Hindlimb muscle (tissue), 1 donor: ENCODE results near the gene CSTA. TPM values are rescaled to one million over a fixed set of nuclear protein-coding genes. Genes with fewer than 3 reads are reported as not detected.

Experiments used
- DNase-seq: peaks from one replicate; pipeline ENCODE4 v3.0.0-alpha.2; 2013
- polyA plus RNA-seq: library from polyadenylated mRNA; unstranded; fragments of 120-200 nt; gene quantifications from one replicate; pipeline ENCODE4 v1.2.1, GENCODE V29; 2013; ENCODE audit not compliant: insufficient read length

CSTA gene
- polyA plus RNA-seq = 0.80 TPM

DNA sequence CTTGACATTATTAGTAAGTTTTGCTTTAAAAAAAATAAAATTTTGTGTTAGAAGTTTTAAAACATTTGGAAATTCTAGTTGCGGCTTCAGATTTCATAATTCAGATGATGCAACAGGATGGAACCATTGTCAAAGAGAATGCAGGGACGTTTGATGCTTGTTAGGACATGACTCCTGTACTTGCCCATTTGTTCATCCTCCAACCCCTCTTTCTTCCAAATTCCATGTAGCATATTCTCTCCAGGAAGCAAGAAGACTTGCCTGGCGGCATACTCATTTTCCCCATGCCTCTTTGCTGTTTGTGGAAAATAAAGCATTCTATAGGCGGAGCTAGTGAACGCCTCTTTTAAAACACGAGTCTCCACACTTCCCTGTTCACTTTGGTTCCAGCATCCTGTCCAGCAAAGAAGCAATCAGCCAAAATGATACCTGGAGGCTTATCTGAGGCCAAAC is at the start of gene CSTA:
Gene CSTA (plus strand): TSS at position 378 of the 453 bp plus-strand sequence. CDS start 45 bp downstream, at position 423.
- no peak for DNase-seq

GRCh38 chr3:122281891-122282290 is 43.2 kb upstream of the CSTA start:
- no peak for DNase-seq

- DNase-seq = no peak
These were observed 41.1 kb upstream of the CSTA start for GRCh38 chr3:122283796-122284445.

- DNase-seq = no peak
These were observed 40.6 kb upstream of the CSTA start for GRCh38 chr3:122284486-122284885.

- no peak for DNase-seq
These were observed 30.7 kb upstream of the CSTA start for GRCh38 chr3:122294359-122294758.

- DNase-seq = peak; percentile 8
These were observed 29.6 kb upstream of the CSTA start for GRCh38 chr3:122295266-122296062.

GRCh38 chr3:122298239-122298638 is 26.8 kb upstream of the CSTA start:
- no peak for DNase-seq

DNA sequence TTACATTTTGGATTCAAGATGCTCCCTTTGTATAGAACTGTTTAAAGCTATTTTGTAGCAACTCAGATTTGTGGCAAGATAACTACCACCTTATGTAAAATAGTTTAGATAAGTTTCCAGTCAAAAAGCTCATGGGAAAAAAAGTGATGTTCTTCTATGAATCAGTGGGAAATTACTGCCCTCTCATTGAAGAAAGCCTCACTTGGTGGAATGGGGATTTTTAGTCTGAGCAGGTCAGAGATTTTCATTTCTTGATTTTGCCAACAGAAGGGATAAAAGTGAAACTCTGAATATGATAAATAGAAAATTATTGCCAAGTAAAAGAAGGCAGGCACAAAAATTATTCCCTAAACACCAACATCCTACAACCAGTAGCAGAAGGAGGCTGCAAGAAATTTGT is 25.8 kb upstream of the CSTA start:
- DNase-seq = no peak

DNA sequence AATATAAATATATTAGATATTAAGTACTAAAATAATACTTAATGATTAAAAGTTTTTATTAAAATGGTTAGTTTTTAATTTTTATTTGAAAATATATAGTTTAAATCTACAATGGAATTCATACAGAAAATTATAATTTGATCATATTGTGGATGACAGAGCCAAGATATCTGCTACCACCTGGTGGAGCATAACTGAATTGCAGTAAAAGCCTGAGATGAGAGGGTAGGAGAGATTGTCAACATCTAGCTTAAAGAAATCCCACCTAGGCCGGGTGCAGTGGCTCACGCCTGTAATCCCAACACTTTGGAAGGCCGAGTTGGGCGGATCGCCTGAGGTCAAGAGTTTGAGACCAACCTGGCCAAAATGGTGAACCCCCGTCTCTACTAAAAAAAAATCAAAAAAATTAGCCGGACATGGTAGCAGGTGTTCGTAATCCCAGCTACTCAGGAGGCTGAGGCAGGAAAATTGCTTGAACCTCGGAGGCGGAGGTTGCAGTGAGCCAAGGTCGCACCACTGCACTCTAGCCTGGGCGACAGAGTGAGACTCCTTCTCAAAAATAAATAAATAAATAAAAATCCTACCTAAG is 25.1 kb upstream of the CSTA start:
- DNase-seq = no peak

- no peak for DNase-seq
These were observed 24.0 kb upstream of the CSTA start for GRCh38 chr3:122301063-122301462.

DNA sequence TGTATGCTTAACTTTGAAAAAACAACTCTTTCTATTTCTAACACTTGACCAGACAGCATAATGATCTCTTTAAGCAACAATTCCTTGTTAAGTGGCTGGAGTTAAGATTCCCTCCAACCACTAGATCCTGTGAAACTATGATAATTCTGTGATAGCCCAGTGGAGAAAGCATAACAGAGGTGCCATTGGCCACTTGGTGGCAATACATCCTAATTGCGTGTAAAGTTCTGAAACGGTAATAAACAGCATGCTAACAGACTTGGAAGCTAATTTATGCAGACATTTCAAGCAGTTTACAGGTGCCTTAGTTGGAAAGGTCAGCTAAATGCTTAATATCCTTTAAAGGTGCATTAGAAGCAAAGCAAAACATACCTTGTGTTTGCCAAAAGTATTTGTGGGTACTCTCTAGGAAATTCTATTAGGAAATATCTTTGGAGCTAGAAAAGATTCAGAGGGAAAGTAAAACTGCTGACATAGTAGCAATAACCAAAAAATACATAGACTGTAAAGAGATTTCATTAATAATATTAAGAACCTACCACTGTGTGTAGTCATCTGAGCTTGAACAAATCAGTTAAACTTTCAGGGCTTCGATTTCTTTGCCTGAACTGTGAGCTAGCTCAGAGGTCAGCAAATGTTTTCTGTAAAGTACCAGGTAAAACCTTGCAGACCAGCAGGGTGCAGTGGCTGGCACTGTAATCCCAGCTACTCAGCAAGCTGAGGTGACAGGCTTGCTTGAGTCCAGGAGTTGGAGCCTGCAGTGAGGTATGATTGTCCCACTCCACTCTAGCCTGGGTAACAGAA is 19.0 kb upstream of the CSTA start:
- DNase-seq = no peak

DNA sequence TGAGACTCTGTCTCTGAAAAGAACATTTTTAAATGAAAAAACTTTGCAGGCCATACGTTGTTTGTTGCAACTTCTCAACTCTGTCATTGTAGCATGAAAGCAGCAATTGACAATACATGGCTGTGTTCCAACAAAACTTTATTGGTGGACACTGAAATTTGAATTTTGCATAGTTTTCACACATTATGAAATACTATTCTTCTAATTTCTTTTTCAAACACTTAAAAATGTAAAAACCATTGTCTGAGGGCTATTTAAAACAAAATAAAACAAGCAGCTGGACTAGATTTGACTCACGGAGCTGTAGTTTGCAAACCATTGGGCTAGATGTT is 18.5 kb upstream of the CSTA start:
- DNase-seq = no peak

DNA sequence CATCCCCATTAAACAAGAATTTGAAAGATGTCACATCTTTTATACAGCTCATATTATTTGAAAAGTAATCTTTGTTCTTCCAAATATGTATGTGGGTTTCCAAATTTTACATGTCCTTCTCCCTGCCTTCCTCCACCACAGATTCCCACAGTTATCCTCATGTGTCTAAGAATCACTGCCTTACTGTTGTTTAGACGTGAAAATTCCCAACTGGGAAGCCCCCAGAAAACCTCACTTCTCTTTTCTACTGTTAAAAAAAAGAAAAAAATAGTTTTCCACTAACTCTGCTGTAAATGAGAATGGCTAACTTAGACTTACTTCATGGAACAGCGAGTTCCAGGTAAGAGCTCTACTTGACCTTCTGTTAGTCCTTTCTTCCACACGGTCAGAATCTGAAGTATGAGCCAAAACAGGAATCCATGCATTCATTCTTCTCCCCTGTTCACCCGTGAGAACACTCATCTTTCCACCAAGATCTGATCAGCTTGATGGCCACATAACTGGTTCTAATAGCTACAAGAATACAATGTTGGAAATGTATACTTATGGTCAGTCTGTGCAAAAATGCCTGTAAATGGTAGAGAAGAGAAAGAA is 17.9 kb upstream of the CSTA start:
- no peak for DNase-seq

DNA sequence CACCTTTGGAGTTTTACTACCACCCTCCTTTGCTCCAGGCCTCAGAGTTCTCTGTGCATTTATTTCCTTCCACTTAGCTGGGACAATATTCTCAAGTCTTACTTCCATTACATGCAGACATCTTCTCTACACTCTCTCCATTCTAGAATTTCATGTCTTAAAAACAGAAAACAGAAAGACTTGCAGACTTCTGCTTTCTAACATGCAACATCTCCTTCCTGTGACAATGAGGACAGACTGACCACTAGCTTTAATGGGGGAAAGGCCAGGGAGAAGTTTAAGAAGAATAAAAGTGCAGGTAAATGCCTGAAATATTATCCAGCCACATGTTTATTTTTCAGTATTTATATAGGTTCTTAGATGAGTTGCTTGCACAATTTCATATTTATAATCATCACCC is 17.1 kb upstream of the CSTA start:
- DNase-seq = no peak

GRCh38 chr3:122310361-122310760 is 14.7 kb upstream of the CSTA start:
- DNase-seq = no peak

DNA sequence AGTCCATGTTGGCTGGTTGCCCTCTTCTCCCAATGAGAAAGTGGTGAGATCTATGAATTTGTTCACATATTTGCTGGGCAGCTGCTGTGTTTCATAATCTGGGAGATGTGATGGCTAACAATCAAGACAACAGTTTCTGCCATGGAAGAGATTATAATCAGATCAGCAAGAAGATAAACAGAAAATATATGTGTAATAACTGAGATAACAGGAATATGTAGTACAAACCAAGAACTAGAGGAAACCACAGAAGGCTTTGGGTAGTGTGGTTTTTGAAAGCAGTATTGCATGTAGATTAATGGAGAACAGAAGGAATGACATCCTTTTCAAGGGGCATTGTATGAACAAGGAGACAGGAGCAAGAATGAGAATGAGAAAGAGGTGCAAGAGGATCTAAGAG is 12.2 kb upstream of the CSTA start:
- DNase-seq = no peak

GRCh38 chr3:122313281-122313680 is 11.8 kb upstream of the CSTA start:
- DNase-seq = no peak

DNA sequence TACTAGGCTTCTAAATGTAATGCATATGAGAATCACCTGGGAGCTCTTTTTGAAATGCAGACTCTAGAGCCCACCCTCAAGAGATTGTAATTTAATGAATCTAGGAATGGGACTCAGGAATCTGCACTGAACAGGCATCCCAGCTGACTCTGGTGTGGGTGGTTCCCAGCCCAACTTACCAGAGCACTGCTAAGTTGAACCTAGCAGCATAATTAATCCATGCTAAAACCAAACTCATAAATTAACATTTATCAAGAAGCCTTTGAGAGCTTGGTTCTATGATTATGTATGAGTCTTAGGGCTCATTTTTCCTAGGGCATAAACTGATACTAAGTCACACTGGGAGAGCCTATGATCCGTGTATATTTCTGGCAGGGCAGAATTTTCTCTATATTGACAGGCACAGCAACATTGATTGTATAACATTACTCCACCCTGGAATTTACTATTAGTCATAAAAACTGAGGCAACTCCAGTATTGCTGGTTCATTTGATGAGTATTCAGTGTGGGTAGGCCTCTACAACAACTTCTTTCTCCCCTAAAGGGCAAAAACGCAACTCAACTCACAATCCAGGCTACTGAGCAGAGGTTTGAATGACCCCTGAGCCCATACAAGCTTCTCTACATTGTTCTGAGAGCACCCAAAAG is 10.7 kb upstream of the CSTA start:
- DNase-seq = no peak

DNA sequence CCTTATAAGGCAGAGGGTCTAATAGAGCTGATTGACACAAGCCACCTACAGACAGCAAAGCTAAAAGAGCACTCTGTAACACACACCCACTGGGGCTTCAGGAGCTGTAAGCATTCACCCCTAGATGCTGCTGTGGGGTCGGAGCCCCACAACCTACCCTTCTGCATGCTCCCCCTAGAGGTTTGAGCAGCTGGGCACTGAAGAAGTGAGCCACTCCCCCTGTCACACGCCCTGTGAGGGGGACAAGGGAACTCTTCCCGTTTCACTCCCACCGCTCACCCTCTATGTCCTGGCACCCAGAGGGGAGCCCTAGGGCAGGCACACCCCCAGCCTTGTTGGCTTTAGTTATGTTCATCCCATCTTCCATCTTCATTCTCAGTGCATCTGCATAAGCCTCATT is 9.4 kb upstream of the CSTA start:
- no peak for DNase-seq

GRCh38 chr3:122316368-122316767 is 8.7 kb upstream of the CSTA start:
- DNase-seq = no peak

- no peak for DNase-seq
These were observed 6.4 kb upstream of the CSTA start for GRCh38 chr3:122318620-122319019.
